K562 (cell line): ENCODE data around the gene FLRT1. TPM values are rescaled to one million over a fixed set of nuclear protein-coding genes. Genes with fewer than 3 reads are reported as not detected.

Experiments
- ATAC-seq: fragments of 200-7000 bp; cut with Tn5 transposase; 3 replicates; pipeline ENCODE4 v1.9.1; 2020; ENCODE audit warnings: moderate library complexity
- BruUV-seq: library from RNA; stranded (reverse); fragments of 400-500 nt; replicated peaks from 2 replicates; lab custom pipeline; 2021; lab: Mats Ljungman, UMichigan
- CTCF ChIA-PET: fragments of 300-600 bp; formaldehyde crosslinking; extraction: SDS; loops from one replicate; lab custom pipeline; 2021; ENCODE audit warnings: low intra/inter-chr PET ratio; lab: Yijun Ruan, JAX
- POLR2A ChIA-PET: fragments of 300-600, 350-650 bp; sonication (Branson Sonifier 250); formaldehyde crosslinking; extraction: SDS; loops from one replicate; lab custom pipeline; 2021; ENCODE audit warnings: antibody characterized with exemption, inconsistent platforms; lab: Yijun Ruan, JAX
- DNase-seq, 4 experiments: peaks; one replicate each; pipeline versions ENCODE4 v3.0.0 to v3.0.0-alpha.2; 2011 to 2018; ENCODE audit warnings: low spot score in 3 of 4, mixed read lengths in 3 of 4; ENCODE audit errors: extremely low read depth in 1 of 4
- FAIRE-seq: peaks from 2 replicates; lab custom pipeline; 2011; peaks lifted over from hg19 to GRCh38; lab: Jason Lieb, UNC
- H2AFZ ChIP-seq: 2 replicates; pipeline ENCODE4 v1.6.0; 2011; ENCODE audit warnings: low read depth, low read length, control low read depth, inconsistent platforms
- H3K27ac ChIP-seq: fragments of 200-600 bp; 3 replicates; pipeline ENCODE4 v1.8.0; 2011; ENCODE audit warnings: low read depth, mild to moderate bottlenecking, control low read depth, inconsistent platforms, low read length, moderate library complexity, mixed read lengths; ENCODE audit errors: extremely low read depth
- H3K27me3 ChIP-seq, 2 experiments: fragments of 300-600 bp in 1 of 2; 2 replicates in 1 of 2; 3 replicates in 1 of 2; pipeline versions ENCODE4 v1.6.0 to v1.8.0; 2011; ENCODE audit warnings: inconsistent platforms in 2 of 2, low read length in 2 of 2, mild to moderate bottlenecking in 1 of 2, mixed read lengths in 1 of 2, moderate library complexity in 1 of 2; ENCODE audit not compliant: control insufficient read depth in 2 of 2, insufficient read depth in 2 of 2
- H3K36me3 ChIP-seq: fragments of 300-600 bp; 3 replicates; pipeline ENCODE4 v1.8.0; 2011; ENCODE audit warnings: mild to moderate bottlenecking, low read length, inconsistent platforms; ENCODE audit not compliant: control insufficient read depth, insufficient read depth
- H3K4me1 ChIP-seq, 2 experiments: fragments of 200-600 bp in 1 of 2; replicated peaks in 1 of 2; 2 replicates in 1 of 2; 3 replicates in 1 of 2; pipeline versions ENCODE4 v1.5.1 to v1.8.0; 2011; ENCODE audit warnings: inconsistent platforms in 2 of 2, low read length in 2 of 2, mild to moderate bottlenecking in 1 of 2, mixed read lengths in 1 of 2, moderate library complexity in 1 of 2; ENCODE audit not compliant: control insufficient read depth in 2 of 2, insufficient read depth in 2 of 2
- H3K4me2 ChIP-seq: 2 replicates; pipeline ENCODE4 v1.6.1; 2011; ENCODE audit warnings: low read length, control low read depth, inconsistent platforms, mixed read lengths; ENCODE audit not compliant: insufficient read depth
- H3K4me3 ChIP-seq: fragments of 200-600 bp; sonication (generic), shearing (Covaris generic); 2 replicates; pipeline ENCODE4 v1.5.1; 2016; ENCODE audit warnings: control low read depth, inconsistent platforms
- H3K79me2 ChIP-seq: fragments of 200-600 bp; 3 replicates; pipeline ENCODE4 v1.8.0; 2011; ENCODE audit warnings: low read length, inconsistent platforms; ENCODE audit not compliant: control insufficient read depth, insufficient read depth
- H3K9ac ChIP-seq, 2 experiments: 2 replicates each; pipeline versions ENCODE4 v1.6.0 to v1.6.1; 2011; ENCODE audit warnings: low read depth in 2 of 2, low read length in 2 of 2, control low read depth in 1 of 2, inconsistent platforms in 1 of 2, mild to moderate bottlenecking in 1 of 2, mixed read lengths in 1 of 2; ENCODE audit not compliant: insufficient read depth in 1 of 2
- H3K9me1 ChIP-seq: one replicate; pipeline ENCODE4 v1.6.0; 2011; ENCODE audit warnings: inconsistent platforms, mild to moderate bottlenecking, low read length, moderate library complexity; ENCODE audit not compliant: control insufficient read depth, insufficient read depth
- H3K9me3 ChIP-seq: replicated peaks from 2 replicates; pipeline ENCODE4 v1.5.1; 2011; ENCODE audit warnings: low read depth, low read length, inconsistent platforms; ENCODE audit not compliant: control insufficient read depth, insufficient read depth
- H4K20me1 ChIP-seq: replicated peaks from 2 replicates; pipeline ENCODE4 v1.6.1; 2011; ENCODE audit warnings: low read length, inconsistent platforms, mixed read lengths; ENCODE audit not compliant: control insufficient read depth, insufficient read depth
- ADNP ChIP-seq: fragments of 200-800 bp; sonication (Bioruptor generic); IDR thresholded peaks from 2 replicates; pipeline ENCODE4 v1.6.1; 2016; ENCODE audit warnings: missing genetic modification characterization, missing compliant biosample characterization
- ARNT ChIP-seq, 2 experiments: fragments of 450-650 bp; IDR thresholded peaks; 2 replicates each; pipeline ENCODE4 v1.6.1; 2016; ENCODE audit warnings: mild to moderate bottlenecking in 1 of 2
- BCOR ChIP-seq: fragments of 450-650 bp; IDR thresholded peaks from 2 replicates; pipeline ENCODE4 v1.6.1; 2016
- BRD9 ChIP-seq: fragments of 450-650 bp; IDR thresholded peaks from 2 replicates; pipeline ENCODE4 v1.6.1; 2018; ENCODE audit warnings: low read depth; ENCODE audit not compliant: partially characterized antibody
- EP300 ChIP-seq: IDR thresholded peaks from 2 replicates; pipeline ENCODE4 v1.6.1; 2012; ENCODE audit warnings: low read length, improper control_type of control experiment
- FOSL1 ChIP-seq: fragments of 200-800 bp; sonication (Bioruptor generic); conservative IDR thresholded peaks from 2 replicates; pipeline ENCODE4 v1.6.1; 2016; ENCODE audit warnings: missing genetic modification characterization, missing compliant biosample characterization
- HDAC1 ChIP-seq, 2 experiments: fragments of 450-650 bp; IDR thresholded peaks; 2 replicates each; pipeline ENCODE4 v1.6.1; 2016 to 2017; ENCODE audit warnings: inconsistent platforms in 1 of 2, mild to moderate bottlenecking in 1 of 2, moderate library complexity in 1 of 2
- JUND ChIP-seq, 2 experiments: IDR thresholded peaks; 2 replicates in 1 of 2; 3 replicates in 1 of 2; pipeline ENCODE4 v1.6.1; 2011; ENCODE audit warnings: borderline replicate concordance in 2 of 2, low read depth in 2 of 2, low read length in 2 of 2, improper control_type of control experiment in 1 of 2, missing biosample characterization in 1 of 2, missing genetic modification characterization in 1 of 2, missing genetic modification reagents in 1 of 2
- KDM1A ChIP-seq, 2 experiments: fragments of 450-650 bp; IDR thresholded peaks; 2 replicates each; pipeline ENCODE4 v1.6.1; 2016; ENCODE audit warnings: mild to moderate bottlenecking in 2 of 2
- LCOR ChIP-seq: sonication (generic); formaldehyde crosslinking; IDR thresholded peaks from 2 replicates; pipeline ENCODE4 v1.8.0; 2022; ENCODE audit warnings: mild to moderate bottlenecking, missing genetic modification reagents
- MTA3 ChIP-seq: fragments of 450-650 bp; formaldehyde crosslinking; IDR thresholded peaks from 2 replicates; pipeline ENCODE4 v1.6.1; 2017; ENCODE audit warnings: mild to moderate bottlenecking, borderline replicate concordance
- PHF8 ChIP-seq: fragments of 200-600 bp; sonication (generic); IDR thresholded peaks from 2 replicates; pipeline ENCODE4 v1.6.1; 2012; ENCODE audit warnings: mixed run types, mild to moderate bottlenecking, inconsistent platforms, low read length, moderate library complexity, borderline replicate concordance
- ZFP36 ChIP-seq: fragments of 150-350 bp; IDR thresholded peaks from 2 replicates; pipeline ENCODE4 v1.6.1; 2018; ENCODE audit warnings: low read length, low read depth; ENCODE audit not compliant: partially characterized antibody
- ZNF121 ChIP-seq: sonication (generic); formaldehyde crosslinking; conservative IDR thresholded peaks from 2 replicates; pipeline ENCODE4 v1.8.0; 2022; ENCODE audit warnings: missing genetic modification reagents
- ZNF311 ChIP-seq: fragments of 250-450 bp; sonication (Bioruptor Pico); IDR thresholded peaks from 2 replicates; pipeline ENCODE4 v1.4.0; 2020; ENCODE audit warnings: mild to moderate bottlenecking, moderate library complexity
- ZNF407 ChIP-seq: fragments of 450-650 bp; IDR thresholded peaks from 2 replicates; pipeline ENCODE4 v1.6.1; 2016; ENCODE audit warnings: low read depth
- WGBS: fragments of 100-300 bp; shearing (Covaris generic); methylation state at CpG from one replicate; pipeline ENCODE4 v1.1.6; 2016; ENCODE audit warnings: low coverage, mixed read lengths; ENCODE audit not compliant: insufficient coverage; ENCODE audit errors: missing lambda C conversion rate; 5-methylcytosine and 5-hydroxymethylcytosine counted together
- in situ Hi-C: fragments of 300-500 bp; cut with MboI; formaldehyde crosslinking; loops from 4 replicates; pipeline ENCODE4 v1.15.0; 2018; ENCODE audit warnings: inconsistent platforms, mixed read lengths
- intact Hi-C: fragments of 100-400 bp; cut with micrococcal nuclease; formaldehyde crosslinking; loops from 2 replicates; pipeline ENCODE4 v1.14.2; 2022
- polyA plus RNA-seq, 8 experiments: library from polyadenylated mRNA; depleted of rRNA in 4 of 8; stranded (reverse) in 5 of 8; unstranded in 3 of 8; fragments of >200 nt; fragmentation: Nextera tagmentation in 2 of 8; fragmentation: Illumina TruSeq in 1 of 8; extraction: Ambion mirVana in 2 of 8; extraction: Trizol in 1 of 8; gene quantifications; 2 replicates each; pipeline versions ENCODE4 v1.2.1 to v1.2.3, GENCODE V29; 2011 to 2014; ENCODE audit warnings: inconsistent platforms in 1 of 8, missing spikeins in 1 of 8
- total RNA-seq, 7 experiments: library from RNA; depleted of rRNA in 6 of 7; stranded (reverse); fragments of >200 nt in 6 of 7; fragmentation: Illumina TruSeq in 2 of 7; extraction: Trizol in 2 of 7; gene quantifications; 2 replicates each; pipeline versions ENCODE4 v1.2.1 to v1.2.3, GENCODE V29; 2011 to 2021; ENCODE audit warnings: low replicate concordance in 1 of 7

The FLRT1 gene
- total and polyA plus RNA-seq, 9 of the 15 experiments (the other 6 are each of a cell fraction or from before 2014, with no cell fraction given) = not detected

GRCh38 chr11:64004590-64004984 lies 31.1 kb upstream of the FLRT1 start:
- FAIRE-seq = peak; percentile 77
- ATAC-seq = no peak
- no peaks in the 10 kb centered on the region for H3K79me2 ChIP-seq
- in situ Hi-C loops = no loop called here
- H3K27ac ChIP-seq = no peak overlapping the region
- DNase-seq = peak in 1 of 4 experiments; percentile 29
- intact Hi-C loops = loop anchor here (10.0 kb wide), 2 partner anchors 90 to 140 kb away; no protein-coding TSS in a partner anchor
- no peaks in the 10 kb centered on the region for H3K27me3 ChIP-seq
- POLR2A ChIA-PET = interaction anchor here (0.9 kb wide), 1 partner anchor 10 kb away, joined by 3 read pairs; no protein-coding TSS in a partner anchor
- no TSS peak for BruUV-seq
- no peaks in the 10 kb centered on the region for H3K9me3 ChIP-seq
- no peak overlapping the region for H3K9ac ChIP-seq
- no peak overlapping the region for H3K4me2 ChIP-seq
- no peak overlapping the region for H3K4me3 ChIP-seq
- peaks cover 49% of the 10 kb centered on the region for H4K20me1 ChIP-seq
- peaks cover 16 to 74% of the 10 kb centered on the region in 2 experiments for H3K4me1 ChIP-seq
- H2AFZ ChIP-seq = no peak overlapping the region
- H3K9me1 ChIP-seq = peaks cover 16% of the 10 kb centered on the region
- peaks cover 16% of the 10 kb centered on the region; the same call in 2 of the 3 replicates for H3K36me3 ChIP-seq
- CTCF ChIA-PET = no interaction called here
- 50% methylated on average over 4 of the region's 4 CpGs for WGBS
- TF ChIP-seq ADNP (tag) (peak; percentile 81), EP300 (no peak), KDM1A (IDR thresholded peaks at IDR 0.05) (peak; percentile 84 to 91), ARNT (IDR thresholded peaks at IDR 0.05) (0 out of 4 replicates have a peak, but pooled peaks of 1 of the 2 experiments have one; percentile 47), JUND (IDR thresholded peaks at IDR 0.05; ENCODE audit: borderline replicate concordance, low read depth, low read length) (peak; percentile 80), JUND (tag; IDR thresholded peaks at IDR 0.05; ENCODE audit: borderline replicate concordance, low read depth, low read length) (no peak; the same call in 2 of the 3 replicates), BCOR (peak; percentile 83), LCOR (CRISPR knock-in tag) (0 out of 2 replicates have a peak, but pooled peaks have one; percentile 36), BRD9 (peak; percentile 52), HDAC1 (IDR thresholded peaks at IDR 0.05) (peak in 1 of 2 experiments; percentile 11; a peak in 1 of 4 replicates), ZNF121 (CRISPR knock-in tag) (peak; percentile 99), ZNF407 (no peak), PHF8 (no peak), ZNF311 (CRISPR knock-in tag) (no peak), MTA3 (no peak), FOSL1 (tag) (peak; percentile 55; the same call in 1 of the 2 replicates), ZFP36 (peak; percentile 88)
